ENCODE data around the gene KANSL1.

DNA sequence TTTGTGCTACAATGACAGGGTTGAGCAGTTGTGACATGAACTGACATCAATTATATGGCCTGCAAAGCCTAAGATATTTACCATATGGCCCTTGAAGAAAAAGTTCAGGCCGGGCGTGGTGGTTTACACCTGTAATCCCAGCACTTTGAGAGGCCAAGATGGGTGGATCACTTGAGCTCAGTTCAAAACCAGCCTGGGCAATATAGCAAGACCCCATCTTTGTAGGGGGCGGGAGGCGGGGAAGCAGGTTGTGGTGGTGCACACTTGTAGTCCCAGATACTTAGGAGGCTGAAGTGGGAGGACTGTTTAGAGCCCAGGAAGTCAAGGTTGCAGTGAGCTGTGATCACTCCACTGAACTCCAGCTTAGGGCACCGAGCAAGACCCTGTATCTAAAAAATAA is 145.8 kb downstream of the KANSL1 start:
- TF ChIP-seq, protein P1, sequence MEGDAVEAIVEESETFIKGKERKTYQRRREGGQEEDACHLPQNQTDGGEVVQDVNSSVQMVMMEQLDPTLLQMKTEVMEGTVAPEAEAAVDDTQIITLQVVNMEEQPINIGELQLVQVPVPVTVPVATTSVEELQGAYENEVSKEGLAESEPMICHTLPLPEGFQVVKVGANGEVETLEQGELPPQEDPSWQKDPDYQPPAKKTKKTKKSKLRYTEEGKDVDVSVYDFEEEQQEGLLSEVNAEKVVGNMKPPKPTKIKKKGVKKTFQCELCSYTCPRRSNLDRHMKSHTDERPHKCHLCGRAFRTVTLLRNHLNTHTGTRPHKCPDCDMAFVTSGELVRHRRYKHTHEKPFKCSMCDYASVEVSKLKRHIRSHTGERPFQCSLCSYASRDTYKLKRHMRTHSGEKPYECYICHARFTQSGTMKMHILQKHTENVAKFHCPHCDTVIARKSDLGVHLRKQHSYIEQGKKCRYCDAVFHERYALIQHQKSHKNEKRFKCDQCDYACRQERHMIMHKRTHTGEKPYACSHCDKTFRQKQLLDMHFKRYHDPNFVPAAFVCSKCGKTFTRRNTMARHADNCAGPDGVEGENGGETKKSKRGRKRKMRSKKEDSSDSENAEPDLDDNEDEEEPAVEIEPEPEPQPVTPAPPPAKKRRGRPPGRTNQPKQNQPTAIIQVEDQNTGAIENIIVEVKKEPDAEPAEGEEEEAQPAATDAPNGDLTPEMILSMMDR (IDR thresholded peaks at IDR 0.05; ENCODE audit: insufficient read depth, low read length, poor library complexity, severe bottlenecking): no peak
- TF ChIP-seq EZH2phosphoT487 (conservative IDR thresholded peaks at IDR 0.05; ENCODE audit: low read length): no peak

Measured in SU-DHL-6 (cell line).